Measurements from ENCODE around the gene IL15RA.

- TF ChIP-seq CTCF (IDR thresholded peaks at IDR 0.05 in 8 of 11, conservative IDR thresholded peaks at IDR 0.05 in 3 of 11) (no peak), POLR2A (IDR thresholded peaks at IDR 0.05) (no peak), POLR2AphosphoS5 (IDR thresholded peaks at IDR 0.05) (peak in 1 of 3 donors; percentile 63)
These were observed 26.1 kb downstream of the IL15RA start for GRCh38 chr10:5951167-5951711.
